Thymus (tissue), 11 donors: Measurements from ENCODE around the gene MMD2. TPM values are rescaled to one million over a fixed set of nuclear protein-coding genes. Genes with fewer than 3 reads are reported as not detected.
"Not testable (repeated sequence)": the region's sequence is repeated elsewhere in the genome, so short reads cannot be mapped to it uniquely, and the experiment has no call there.

Experiments used
- DNase-seq, 9 donors: peaks; one replicate each; pipeline ENCODE4 v3.0.0-alpha.2; 2013; ENCODE audit warnings: low spot score in 9 of 9, low read depth in 6 of 9, missing footprints in 1 of 9
- H3K27ac ChIP-seq, 2 donors: one replicate each; pipeline ENCODE4 v1.5.1; 2013; ENCODE audit warnings: control low read depth in 1 of 2, low read depth in 1 of 2, low read length in 1 of 2, mild to moderate bottlenecking in 1 of 2, moderate library complexity in 1 of 2
- H3K27me3 ChIP-seq, 2 donors: one replicate each; pipeline ENCODE4 v1.5.1; 2013; ENCODE audit warnings: low read length in 1 of 2; ENCODE audit not compliant: control insufficient read depth in 2 of 2, insufficient read depth in 1 of 2
- H3K36me3 ChIP-seq, 2 donors: one replicate each; pipeline ENCODE4 v1.5.1; 2013; ENCODE audit warnings: low read length in 1 of 2, mild to moderate bottlenecking in 1 of 2, moderate library complexity in 1 of 2; ENCODE audit not compliant: control insufficient read depth in 2 of 2, insufficient read depth in 2 of 2
- H3K4me1 ChIP-seq, 2 donors: one replicate each; pipeline ENCODE4 v1.5.1; 2013; ENCODE audit warnings: low read length in 2 of 2; ENCODE audit not compliant: control insufficient read depth in 2 of 2, insufficient read depth in 2 of 2
- H3K4me3 ChIP-seq, 2 donors: one replicate each; pipeline ENCODE4 v1.5.1; 2013; ENCODE audit warnings: low read length in 2 of 2, control low read depth in 1 of 2, mild to moderate bottlenecking in 1 of 2
- H3K9me3 ChIP-seq, 2 donors: one replicate each; pipeline ENCODE4 v1.5.1; 2013; ENCODE audit warnings: low read length in 1 of 2, mild to moderate bottlenecking in 1 of 2; ENCODE audit not compliant: control insufficient read depth in 2 of 2, insufficient read depth in 1 of 2
- WGBS: extraction: QIAGEN DNeasy Blood & Tissue Kit; methylation state at CpG from one replicate; pipeline ENCODE4 v1.1.7; 2013; 5-methylcytosine and 5-hydroxymethylcytosine counted together
- polyA plus RNA-seq: library from polyadenylated mRNA; stranded (reverse); fragments of 200-250 nt; gene quantifications from one replicate; pipeline ENCODE4 v1.2.3, GENCODE V29; 2013
- total RNA-seq: library from RNA; stranded (reverse); fragments of 120-200 nt; gene quantifications from one replicate; pipeline ENCODE4 v1.2.4, GENCODE V29; 2013
- donor health status: healthy.

MMD2 gene
- total and polyA plus RNA-seq, 2 donors: 0.07 TPM; not detected in 1

GRCh38 chr7:4916113-4916512 lies 42.9 kb downstream of the MMD2 start:
- peaks cover 0 to 6% of the 10 kb centered on the region in 2 donors for H3K9me3 ChIP-seq
- no peaks in the 10 kb centered on the region for H3K4me1 ChIP-seq
- DNase-seq: no peak
- no peak overlapping the region for H3K4me3 ChIP-seq
- H3K27me3 ChIP-seq: no peaks in the 10 kb centered on the region
- no peak overlapping the region for H3K27ac ChIP-seq
- H3K36me3 ChIP-seq: no peaks in the 10 kb centered on the region
- 74% methylated on average over 8 of the region's 8 CpGs for WGBS

GRCh38 chr7:4911111-4911828 lies 47.7 kb downstream of the MMD2 start:
- 93% methylated on average over 20 of the region's 20 CpGs for WGBS
- no peak for DNase-seq

GRCh38 chr7:4906682-4907081 lies 52.3 kb downstream of the MMD2 start:
- H3K4me3 ChIP-seq: no peak overlapping the region
- H3K9me3 ChIP-seq: no peaks in the 10 kb centered on the region
- H3K4me1 ChIP-seq: no peaks in the 10 kb centered on the region
- no peaks in the 10 kb centered on the region for H3K36me3 ChIP-seq
- no peak for DNase-seq
- no peaks in the 10 kb centered on the region for H3K27me3 ChIP-seq
- H3K27ac ChIP-seq: no peak overlapping the region
- 90% methylated on average over 1 of the region's 1 CpG for WGBS

More at GRCh38 chr7:4911111-4911828, 47.7 kb downstream of the MMD2 start:
- no peak overlapping the region for H3K27ac ChIP-seq
- no peaks in the 10 kb centered on the region for H3K27me3 ChIP-seq
- no peaks in the 10 kb centered on the region for H3K4me1 ChIP-seq
- no peaks in the 10 kb centered on the region for H3K9me3 ChIP-seq
- no peak overlapping the region for H3K4me3 ChIP-seq
- no peaks in the 10 kb centered on the region for H3K36me3 ChIP-seq

GRCh38 chr7:4905171-4905570 lies 53.8 kb downstream of the MMD2 start:
- 85% methylated on average over 1 of the region's 1 CpG for WGBS
- no peaks in the 10 kb centered on the region for H3K27me3 ChIP-seq

GRCh38 chr7:4904346-4904745 lies 54.6 kb downstream of the MMD2 start:
- H3K27me3 ChIP-seq: no peaks in the 10 kb centered on the region
- H3K27ac ChIP-seq: no peak overlapping the region
- no peak for DNase-seq
- no peaks in the 10 kb centered on the region for H3K36me3 ChIP-seq
- H3K9me3 ChIP-seq: no peaks in the 10 kb centered on the region
- no peak overlapping the region for H3K4me3 ChIP-seq
- H3K4me1 ChIP-seq: no peaks in the 10 kb centered on the region

More at GRCh38 chr7:4905171-4905570, 53.8 kb downstream of the MMD2 start:
- Histone ChIP-seq H3K4me1 (no peaks in the 10 kb centered on the region), H3K27ac (no peak overlapping the region), H3K36me3 (no peaks in the 10 kb centered on the region), H3K4me3 (no peak overlapping the region), H3K9me3 (no peaks in the 10 kb centered on the region)
- no peak for DNase-seq

- Histone ChIP-seq H3K36me3 (no peaks in the 10 kb centered on the region), H3K27me3 (no peaks in the 10 kb centered on the region), H3K4me3 (no peak overlapping the region), H3K4me1 (no peaks in the 10 kb centered on the region), H3K27ac (no peak overlapping the region), H3K9me3 (peaks cover 0 to 1% of the 10 kb centered on the region in 2 donors)
- 89% methylated on average over 11 of the region's 11 CpGs for WGBS
- DNase-seq: no peak
Measured at GRCh38 chr7:4895766-4896165, 63.2 kb downstream of the MMD2 start.

GRCh38 chr7:4894482-4894881 lies 64.5 kb downstream of the MMD2 start:
- no peak for DNase-seq
- H3K36me3 ChIP-seq: no peaks in the 10 kb centered on the region
- no peak overlapping the region for H3K4me3 ChIP-seq
- 92% methylated on average over 9 of the region's 9 CpGs for WGBS
- no peaks in the 10 kb centered on the region for H3K27me3 ChIP-seq
- H3K9me3 ChIP-seq: peaks cover 0 to 1% of the 10 kb centered on the region in 2 donors
- no peaks in the 10 kb centered on the region for H3K4me1 ChIP-seq
- H3K27ac ChIP-seq: no peak overlapping the region

- H3K9me3 ChIP-seq: peaks cover 0 to 1% of the 10 kb centered on the region in 2 donors
- no peaks in the 10 kb centered on the region for H3K4me1 ChIP-seq
- no peaks in the 10 kb centered on the region for H3K36me3 ChIP-seq
- no peak overlapping the region for H3K4me3 ChIP-seq
- H3K27me3 ChIP-seq: no peaks in the 10 kb centered on the region
- 94% methylated on average over 8 of the region's 8 CpGs for WGBS
- no peak for DNase-seq
- H3K27ac ChIP-seq: no peak overlapping the region
Measured at GRCh38 chr7:4893929-4894475, 65.0 kb downstream of the MMD2 start.

GRCh38 chr7:4893188-4893587 lies 65.8 kb downstream of the MMD2 start:
- H3K27ac ChIP-seq, H3K4me3 ChIP-seq, H3K27me3 ChIP-seq, DNase-seq, H3K9me3 ChIP-seq, H3K4me1 ChIP-seq, H3K36me3 ChIP-seq: not testable (repeated sequence)
- WGBS: 91% methylated on average over 4 of the region's 4 CpGs
